HepG2 (cell line): ENCODE data around the gene CDC34. TPM values are rescaled to one million over a fixed set of nuclear protein-coding genes. Genes with fewer than 3 reads are reported as not detected.

Experiments
- ATF1 ChIP-seq: IDR thresholded peaks from 2 replicates; pipeline ENCODE4 v1.6.1; 2016; ENCODE audit warnings: mild to moderate bottlenecking, control low read depth
- CAMTA2 ChIP-seq: sonication (generic); formaldehyde crosslinking; IDR thresholded peaks from 2 replicates; pipeline ENCODE4 v1.4.0; 2020; ENCODE audit warnings: mild to moderate bottlenecking, missing genetic modification reagents, borderline replicate concordance
- EED ChIP-seq: sonication (generic); formaldehyde crosslinking; IDR thresholded peaks from 2 replicates; pipeline ENCODE4 v1.5.0; 2020; ENCODE audit warnings: mild to moderate bottlenecking, missing genetic modification reagents
- HMGXB4 ChIP-seq, 2 experiments: sonication (generic) in 1 of 2; formaldehyde crosslinking in 1 of 2; IDR thresholded peaks; 2 replicates each; pipeline versions ENCODE4 v1.4.0 to v1.6.1; 2018 to 2020; ENCODE audit warnings: missing genetic modification reagents in 2 of 2, borderline replicate concordance in 1 of 2, low read depth in 1 of 2, mild to moderate bottlenecking in 1 of 2, missing biosample characterization in 1 of 2
- IKZF4 ChIP-seq: sonication (generic); formaldehyde crosslinking; IDR thresholded peaks from 2 replicates; pipeline ENCODE4 v1.5.1; 2020; ENCODE audit warnings: borderline replicate concordance, mild to moderate bottlenecking, low read depth, missing genetic modification reagents; ENCODE audit errors: not compliant biosample characterization
- MYPOP ChIP-seq: sonication (generic); formaldehyde crosslinking; IDR thresholded peaks from 2 replicates; pipeline ENCODE4 v1.8.1; 2023; ENCODE audit warnings: mild to moderate bottlenecking, moderate library complexity, missing genetic modification reagents
- PHF20 ChIP-seq: sonication (generic); formaldehyde crosslinking; IDR thresholded peaks from 2 replicates; pipeline ENCODE4 v1.5.0; 2020; ENCODE audit warnings: mild to moderate bottlenecking, missing genetic modification reagents
- PITX1 ChIP-seq: sonication (generic); formaldehyde crosslinking; IDR thresholded peaks from 2 replicates; pipeline ENCODE4 v1.5.1; 2020; ENCODE audit warnings: mild to moderate bottlenecking, missing genetic modification reagents
- SNAPC4 ChIP-seq: sonication (generic); formaldehyde crosslinking; IDR thresholded peaks from 2 replicates; pipeline ENCODE4 v1.4.0; 2020; ENCODE audit warnings: mild to moderate bottlenecking, missing genetic modification reagents
- TFE3 ChIP-seq: IDR thresholded peaks from 2 replicates; pipeline ENCODE4 v1.6.1; 2016
- ZNF20 ChIP-seq: sonication (generic); formaldehyde crosslinking; IDR thresholded peaks from 2 replicates; pipeline ENCODE4 v1.4.0; 2020; ENCODE audit warnings: mild to moderate bottlenecking, moderate library complexity, missing genetic modification reagents
- ZNF274 ChIP-seq: sonication (generic); formaldehyde crosslinking; IDR thresholded peaks from 2 replicates; pipeline ENCODE4 v1.5.1; 2020; ENCODE audit warnings: mild to moderate bottlenecking, missing genetic modification reagents
- ZNF709 ChIP-seq: sonication (generic); formaldehyde crosslinking; IDR thresholded peaks from 2 replicates; pipeline ENCODE4 v1.5.0; 2020; ENCODE audit warnings: mild to moderate bottlenecking, missing genetic modification reagents
- ZNF883 ChIP-seq: sonication (generic); formaldehyde crosslinking; IDR thresholded peaks from 2 replicates; pipeline ENCODE4 v1.5.1; 2020; ENCODE audit warnings: mild to moderate bottlenecking, missing genetic modification reagents; ENCODE audit errors: not compliant biosample characterization
- ZNF891 ChIP-seq: sonication (generic); formaldehyde crosslinking; IDR thresholded peaks from 2 replicates; pipeline ENCODE4 v1.5.0; 2020; ENCODE audit warnings: mild to moderate bottlenecking, missing genetic modification reagents
- polyA plus RNA-seq, 8 experiments: library from polyadenylated mRNA; depleted of rRNA in 3 of 8; stranded (reverse) in 7 of 8; unstranded in 1 of 8; fragments of >200 nt; fragmentation: Illumina TruSeq in 4 of 8; extraction: Trizol in 4 of 8; gene quantifications; 2 replicates each; pipeline versions ENCODE4 v1.2.1 to v1.2.3, GENCODE V29; 2011 to 2016; ENCODE audit warnings: low read depth in 4 of 8, missing spikeins in 1 of 8, mixed read lengths in 1 of 8; ENCODE audit not compliant: insufficient read depth in 1 of 8
- total RNA-seq, 5 experiments: library from RNA; depleted of rRNA; stranded (reverse); fragments of >200 nt; fragmentation: Illumina TruSeq; extraction: Trizol; gene quantifications; 2 replicates each; pipeline ENCODE4 v1.2.3, GENCODE V29; 2016; ENCODE audit warnings: low read depth in 1 of 5

Gene CDC34
- total and polyA plus RNA-seq, 2 of the 13 experiments (the other 11 are each of a cell fraction or from before 2014, with no cell fraction given): 138 to 150 TPM

GRCh38 chr19:572743-573518, 41.4 kb downstream of the CDC34 start (continued):
- TF ChIP-seq TFE3: no peak
- TF ChIP-seq ZNF891 (CRISPR knock-in tag): peak; percentile 52; the same call in 1 of the 2 replicates
- TF ChIP-seq ZNF709 (CRISPR knock-in tag): 0 out of 2 replicates have a peak, but pooled peaks have one; percentile 50
- no peak for TF ChIP-seq IKZF4 (CRISPR knock-in tag)
- peak; percentile 17; the same call in 1 of the 2 replicates for TF ChIP-seq PHF20 (CRISPR knock-in tag)
- TF ChIP-seq CAMTA2 (CRISPR knock-in tag): 0 out of 2 replicates have a peak, but pooled peaks have one; percentile 15
- TF ChIP-seq MYPOP: peak; percentile 22; the same call in 1 of the 2 replicates
- TF ChIP-seq PITX1: no peak
- peak; percentile 52; the same call in 1 of the 2 replicates for TF ChIP-seq EED (CRISPR knock-in tag)
- 0 out of 2 replicates have a peak, but pooled peaks have one; percentile 2 for TF ChIP-seq ZNF274 (CRISPR knock-in tag)
- TF ChIP-seq ZNF20: peak; percentile 79; the same call in 1 of the 2 replicates
- TF ChIP-seq ZNF883 (CRISPR knock-in tag): peak; percentile 25
- peak; percentile 8 to 70; a peak in 3 of 4 replicates for TF ChIP-seq HMGXB4 (CRISPR knock-in tag; IDR thresholded peaks at IDR 0.05; ENCODE audit: borderline replicate concordance in 1 of 2, low read depth in 1 of 2)
- no peak for TF ChIP-seq ATF1
- 0 out of 2 replicates have a peak, but pooled peaks have one; percentile 63 for TF ChIP-seq SNAPC4 (CRISPR knock-in tag)
